IMR-90 (cell line): ENCODE data around the gene URAD. TPM values are rescaled to one million over a fixed set of nuclear protein-coding genes. Genes with fewer than 3 reads are reported as not detected.

ENCODE experiments used
- ATAC-seq: fragments of 200-7000 bp; cut with Tn5 transposase; 2 replicates; pipeline ENCODE4 v1.9.1; 2020; ENCODE audit warnings: low read depth, mild to moderate bottlenecking, moderate library complexity
- BruUV-seq: library from RNA; stranded (reverse); fragments of 400-500 nt; replicated peaks from 2 replicates; lab custom pipeline; 2021; lab: Mats Ljungman, UMichigan
- CTCF ChIA-PET: fragments of 300-600 bp; formaldehyde crosslinking; extraction: SDS; loops from one replicate; lab custom pipeline; 2021; ENCODE audit warnings: antibody characterized with exemption; lab: Yijun Ruan, JAX
- POLR2A ChIA-PET: fragments of 300-600 bp; sonication (Branson Sonifier 250); formaldehyde crosslinking; loops from one replicate; lab custom pipeline; 2022; ENCODE audit warnings: antibody characterized with exemption; ENCODE audit not compliant: unreplicated experiment; lab: Charles Lee
- DNase-seq: peaks from one replicate; pipeline ENCODE4 v3.0.0; 2013
- H2AFZ ChIP-seq: replicated peaks from 2 replicates; pipeline ENCODE3; 2013; ENCODE audit warnings: low read length, mild to moderate bottlenecking; ENCODE audit not compliant: poor library complexity
- H2AK5ac ChIP-seq: 2 replicates; pipeline ENCODE4 v1.6.1; 2013; ENCODE audit warnings: low read depth, low read length, inconsistent platforms
- H2AK9ac ChIP-seq: replicated peaks from 2 replicates; pipeline ENCODE3; 2013; ENCODE audit warnings: mild to moderate bottlenecking, low read depth, low read length, moderate library complexity; ENCODE audit not compliant: poor library complexity
- H2BK120ac ChIP-seq: 2 replicates; pipeline ENCODE4 v1.6.1; 2013; ENCODE audit warnings: low read depth, low read length, inconsistent platforms
- H2BK15ac ChIP-seq: 3 replicates; pipeline ENCODE4 v1.6.1; 2013; ENCODE audit warnings: low read depth, low read length, inconsistent platforms
- H2BK20ac ChIP-seq: 2 replicates; pipeline ENCODE4 v1.6.1; 2013; ENCODE audit warnings: low read depth, mild to moderate bottlenecking, inconsistent platforms, low read length, moderate library complexity
- H2BK5ac ChIP-seq: 2 replicates; pipeline ENCODE4 v1.6.1; 2013; ENCODE audit warnings: mild to moderate bottlenecking, low read depth, low read length, inconsistent platforms; ENCODE audit not compliant: poor library complexity, severe bottlenecking
- H3K14ac ChIP-seq: replicated peaks from 2 replicates; pipeline ENCODE4 v1.6.1; 2013; ENCODE audit warnings: low read depth, low read length, inconsistent platforms
- H3K18ac ChIP-seq: 2 replicates; pipeline ENCODE4 v1.6.1; 2013; ENCODE audit warnings: low read depth, low read length, control low read depth
- H3K23ac ChIP-seq: 2 replicates; pipeline ENCODE4 v1.6.1; 2013; ENCODE audit warnings: low read depth, low read length, inconsistent platforms
- H3K27ac ChIP-seq: 2 replicates; pipeline ENCODE4 v1.5.1; 2013; ENCODE audit warnings: mild to moderate bottlenecking, control low read depth, low read length; ENCODE audit not compliant: insufficient read depth
- H3K27me3 ChIP-seq: 2 replicates; pipeline ENCODE4 v1.6.1; 2013; ENCODE audit warnings: low read length; ENCODE audit not compliant: control insufficient read depth, insufficient read depth
- H3K36me3 ChIP-seq: 2 replicates; pipeline ENCODE4 v1.6.1; 2013; ENCODE audit warnings: low read length, mixed read lengths; ENCODE audit not compliant: control insufficient read depth, insufficient read depth
- H3K4ac ChIP-seq: 2 replicates; pipeline ENCODE4 v1.6.1; 2013; ENCODE audit warnings: low read depth, low read length, inconsistent platforms
- H3K4me1 ChIP-seq: 2 replicates; pipeline ENCODE4 v1.6.1; 2013; ENCODE audit warnings: low read length, mixed read lengths; ENCODE audit not compliant: control insufficient read depth, insufficient read depth
- H3K4me2 ChIP-seq: 2 replicates; pipeline ENCODE4 v1.6.1; 2013; ENCODE audit warnings: low read depth, mild to moderate bottlenecking, control low read depth, low read length, moderate library complexity
- H3K4me3 ChIP-seq: 2 replicates; pipeline ENCODE4 v1.5.1; 2013; ENCODE audit warnings: low read depth, mild to moderate bottlenecking, control low read depth, low read length, moderate library complexity; ENCODE audit not compliant: insufficient read depth
- H3K56ac ChIP-seq: 2 replicates; pipeline ENCODE4 v1.6.1; 2013; ENCODE audit warnings: low read length, inconsistent platforms; ENCODE audit not compliant: insufficient read depth; ENCODE audit errors: extremely low read depth
- H3K79me1 ChIP-seq, 2 experiments: 2 replicates each; pipeline ENCODE4 v1.6.1; 2013; ENCODE audit warnings: low read length in 2 of 2, inconsistent platforms in 1 of 2, low read depth in 1 of 2
- H3K9ac ChIP-seq: 2 replicates; pipeline ENCODE4 v1.6.1; 2013; ENCODE audit warnings: low read depth, low read length, control low read depth
- H3K9me1 ChIP-seq: 2 replicates; pipeline ENCODE4 v1.6.1; 2013; ENCODE audit warnings: low read length, inconsistent platforms; ENCODE audit not compliant: insufficient read depth
- H3K9me3 ChIP-seq: 2 replicates; pipeline ENCODE4 v1.6.1; 2013; ENCODE audit warnings: low read length; ENCODE audit not compliant: control insufficient read depth, insufficient read depth
- H4K20me1 ChIP-seq: 2 replicates; pipeline ENCODE4 v1.6.1; 2013; ENCODE audit warnings: low read length, inconsistent platforms; ENCODE audit not compliant: insufficient read depth
- H4K5ac ChIP-seq: 2 replicates; pipeline ENCODE4 v1.6.1; 2013; ENCODE audit warnings: mild to moderate bottlenecking, low read depth, low read length, control low read depth
- H4K8ac ChIP-seq, 2 experiments: 2 replicates each; pipeline ENCODE4 v1.6.1; 2013; ENCODE audit warnings: low read depth in 2 of 2, low read length in 2 of 2, control low read depth in 1 of 2, inconsistent platforms in 1 of 2
- H4K91ac ChIP-seq: 2 replicates; pipeline ENCODE4 v1.6.1; 2013; ENCODE audit warnings: low read depth, low read length, inconsistent platforms; ENCODE audit not compliant: insufficient read depth
- BHLHE40 ChIP-seq: fragments of 150-350 bp; IDR thresholded peaks from 2 replicates; pipeline ENCODE4 v1.6.1; 2016; ENCODE audit warnings: mild to moderate bottlenecking, low read depth, low read length
- CHD1 ChIP-seq: IDR thresholded peaks from 2 replicates; pipeline ENCODE4 v1.6.1; 2012; ENCODE audit warnings: low read depth, low read length, improper control_type of control experiment
- MAZ ChIP-seq: IDR thresholded peaks from 2 replicates; pipeline ENCODE4 v1.6.1; 2012; ENCODE audit warnings: low read depth, mild to moderate bottlenecking, low read length, improper control_type of control experiment, moderate library complexity, borderline replicate concordance
- MXI1 ChIP-seq: IDR thresholded peaks from 2 replicates; pipeline ENCODE4 v1.6.1; 2012; ENCODE audit warnings: low read depth, mild to moderate bottlenecking, low read length, moderate library complexity, borderline replicate concordance
- NFE2L2 ChIP-seq: fragments of 150-350 bp; IDR thresholded peaks from 2 replicates; pipeline ENCODE4 v1.6.1; 2016; ENCODE audit warnings: low read depth, mild to moderate bottlenecking, low read length
- POLR2A ChIP-seq: IDR thresholded peaks from 2 replicates; pipeline ENCODE4 v1.6.1; 2012; ENCODE audit warnings: mild to moderate bottlenecking, low read depth, low read length
- RAD21 ChIP-seq: IDR thresholded peaks from 2 replicates; pipeline ENCODE4 v1.6.1; 2012; ENCODE audit warnings: low read length, improper control_type of control experiment
- RCOR1 ChIP-seq: IDR thresholded peaks from 2 replicates; pipeline ENCODE4 v1.6.1; 2012; ENCODE audit warnings: mild to moderate bottlenecking, low read length, improper control_type of control experiment; ENCODE audit not compliant: insufficient replicate concordance
- SMC3 ChIP-seq: fragments of 150-350 bp; IDR thresholded peaks from 2 replicates; pipeline ENCODE4 v1.6.1; 2016; ENCODE audit warnings: low read depth, mild to moderate bottlenecking, antibody characterized with exemption, low read length, moderate library complexity
- WGBS, 2 experiments: methylation state at CpG; one replicate each; pipeline versions ENCODE4 v1.1.5 to v1.1.7; 2013; ENCODE audit warnings: missing lambda C conversion rate in 2 of 2; ENCODE audit not compliant: insufficient read length in 1 of 2; ENCODE audit errors: extremely low coverage in 2 of 2; 5-methylcytosine and 5-hydroxymethylcytosine counted together
- dilution Hi-C: fragments of 300-500 bp; cut with HindIII; formaldehyde crosslinking; loops from one replicate; pipeline ENCODE4 v1.14.3; 2018; ENCODE audit warnings: low sequenced_read_pairs; ENCODE audit not compliant: unreplicated experiment
- in situ Hi-C: fragments of 300-500 bp; cut with MboI; formaldehyde crosslinking; loops from 3 replicates; pipeline ENCODE4 v1.14.3; 2019; ENCODE audit warnings: low sequenced_read_pairs, inconsistent platforms, mixed read lengths
- intact Hi-C: fragments of 100-400 bp; cut with micrococcal nuclease; formaldehyde crosslinking; loops from 2 replicates; pipeline ENCODE4 v1.10.0; 2022
- polyA plus RNA-seq, 3 experiments: library from polyadenylated mRNA; depleted of rRNA; stranded (reverse); fragments of >200 nt; gene quantifications; 2 replicates each; pipeline ENCODE4 v1.2.3, GENCODE V29; 2012; ENCODE audit warnings: low replicate concordance in 1 of 3
- total RNA-seq: library from RNA; depleted of rRNA; stranded (reverse); fragments of >200 nt; gene quantifications from 2 replicates; pipeline ENCODE4 v1.2.3, GENCODE V29; 2012
- TF ChIP-seq, protein P1 (sequence below): fragments of 150-350 bp; IDR thresholded peaks from 2 replicates; pipeline ENCODE4 v1.6.1; 2017; ENCODE audit warnings: mild to moderate bottlenecking, antibody characterized with exemption, low read length, low read depth

The URAD gene
- total and polyA plus RNA-seq, 2 of the 4 experiments (the other 2 are of a cell fraction), result not detected

DNA sequence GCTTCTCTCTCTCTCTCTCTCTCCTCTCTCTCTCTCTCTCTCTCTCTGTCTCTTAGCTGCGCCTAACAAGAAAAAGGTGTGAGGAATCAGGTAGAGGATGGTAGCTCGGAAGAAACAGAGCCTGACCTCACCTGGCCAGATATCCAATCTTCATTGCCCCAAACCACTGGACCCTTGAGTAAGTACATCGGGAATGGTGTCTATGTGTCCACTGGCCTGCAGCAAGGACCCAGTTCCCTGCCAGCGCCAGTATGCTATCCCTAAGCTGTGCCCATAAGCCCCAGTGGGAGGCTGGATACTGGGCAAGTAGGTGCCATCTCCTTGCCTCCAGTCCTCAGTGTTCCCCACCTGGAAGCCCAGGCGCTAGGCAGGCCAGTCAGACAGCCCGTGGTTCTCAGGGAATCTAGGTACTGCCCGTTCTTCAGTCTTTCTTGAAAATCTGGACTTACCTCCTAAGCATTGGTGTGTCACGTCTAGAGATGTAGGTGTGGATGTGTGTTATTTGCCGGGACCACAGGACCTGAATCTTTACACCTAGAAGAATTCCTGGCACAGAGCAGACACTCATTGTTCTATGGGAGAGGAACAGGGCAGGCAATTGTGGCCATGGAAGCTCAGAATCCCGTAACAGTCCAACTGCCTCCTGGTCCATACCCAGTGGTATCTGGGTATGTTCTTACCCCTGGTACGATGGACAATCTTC lies 7.3 kb downstream of the URAD start:
- no peak overlapping the region for H3K9ac ChIP-seq
- no peak overlapping the region for H4K8ac ChIP-seq
- no peak overlapping the region for H2BK120ac ChIP-seq
- TF ChIP-seq BHLHE40 (no peak), MXI1 (no peak), RAD21 (no peak), NFE2L2 (no peak), RCOR1 (no peak), POLR2A (no peak), CHD1 (no peak), SMC3 (no peak), MAZ (no peak)
- TF ChIP-seq, protein P1, sequence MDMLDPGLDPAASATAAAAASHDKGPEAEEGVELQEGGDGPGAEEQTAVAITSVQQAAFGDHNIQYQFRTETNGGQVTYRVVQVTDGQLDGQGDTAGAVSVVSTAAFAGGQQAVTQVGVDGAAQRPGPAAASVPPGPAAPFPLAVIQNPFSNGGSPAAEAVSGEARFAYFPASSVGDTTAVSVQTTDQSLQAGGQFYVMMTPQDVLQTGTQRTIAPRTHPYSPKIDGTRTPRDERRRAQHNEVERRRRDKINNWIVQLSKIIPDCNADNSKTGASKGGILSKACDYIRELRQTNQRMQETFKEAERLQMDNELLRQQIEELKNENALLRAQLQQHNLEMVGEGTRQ, result no peak
- no peak overlapping the region for H3K14ac ChIP-seq
- no peak overlapping the region for H3K23ac ChIP-seq
- H3K9me1 ChIP-seq, result no peaks in the 10 kb centered on the region
- ChIA-PET CTCF (interaction anchor here (0.6 kb wide), 2 partner anchors 154 to 1037 kb away, joined by 3 read pairs; no protein-coding TSS in a partner anchor), POLR2A (no interaction called here)
- dilution Hi-C loops, result no loop called here
- H3K18ac ChIP-seq, result no peak overlapping the region
- H2BK5ac ChIP-seq, result no peak overlapping the region
- no peak overlapping the region for H2BK20ac ChIP-seq
- intact Hi-C loops, result loop anchor here (5.0 to 10.0 kb wide), 5 partner anchors 116 to 1036 kb away; no protein-coding TSS in a partner anchor
- peaks cover 74% of the 10 kb centered on the region for H3K27me3 ChIP-seq
- no peak overlapping the region for H3K56ac ChIP-seq
- in situ Hi-C loops, result loop anchor here (10.0 to 25.0 kb wide), 3 partner anchors 444 to 1006 kb away; no protein-coding TSS in a partner anchor
- 8% methylated on average over 2 of the region's 11 CpGs; no CpG with 5 or more reads in 1 of the 2 experiments for whole genome bisulfite sequencing, 2 experiments
- no peak overlapping the region for H4K5ac ChIP-seq
- no TSS peak for BruUV-seq
- H2BK15ac ChIP-seq, result no peak overlapping the region
- H3K4me1 ChIP-seq, result no peaks in the 10 kb centered on the region; the same call in 1 of the 2 replicates
- H2AK5ac ChIP-seq, result no peak overlapping the region
- no peak overlapping the region for H2AK9ac ChIP-seq
- no peak overlapping the region for H3K4me3 ChIP-seq
- H2AFZ ChIP-seq, result no peak overlapping the region
- no peaks in the 10 kb centered on the region for H3K36me3 ChIP-seq
- H3K4ac ChIP-seq, result no peak overlapping the region
- no peaks in the 10 kb centered on the region for H3K79me1 ChIP-seq
- ATAC-seq, result no peak
- DNase-seq, result no peak
- H3K27ac ChIP-seq, result no peak overlapping the region
- no peaks in the 10 kb centered on the region for H4K20me1 ChIP-seq
- no peak overlapping the region for H4K91ac ChIP-seq
- H3K4me2 ChIP-seq, result no peak overlapping the region
- H3K9me3 ChIP-seq, result no peaks in the 10 kb centered on the region; the same call in 1 of the 2 replicates
